ENCODE measurements around the gene CD180.
A peak's percentile ranks its signal among the peaks of the same experiment; 100 is the strongest.

The CD180 gene

GRCh38 chr5:67160985-67161384, 35.6 kb downstream of the CD180 start:
- DNase-seq (ENCODE audit: low read depth in 2 of 2) = peak in 1 of 2 donors; percentile 17

- no peak for DNase-seq (ENCODE audit: low read depth in 2 of 2)
These were observed 36.3 kb downstream of the CD180 start for GRCh38 chr5:67160272-67160671.

- DNase-seq (ENCODE audit: low read depth in 2 of 2) = peak; percentile 34 to 36
These were observed 39.5 kb downstream of the CD180 start for GRCh38 chr5:67156976-67157583.

- DNase-seq (ENCODE audit: low read depth in 2 of 2) = no peak
These were observed 41.9 kb downstream of the CD180 start for GRCh38 chr5:67154556-67155206.

GRCh38 chr5:67153292-67153691, 43.3 kb downstream of the CD180 start:
- no peak for DNase-seq (ENCODE audit: low read depth in 2 of 2)

GRCh38 chr5:67152400-67152799, 44.2 kb downstream of the CD180 start:
- no peak for DNase-seq (ENCODE audit: low read depth in 2 of 2)

- no peak for DNase-seq (ENCODE audit: low read depth in 2 of 2)
These were observed 46.6 kb downstream of the CD180 start for GRCh38 chr5:67149951-67150523.

GRCh38 chr5:67149057-67149950, 47.3 kb downstream of the CD180 start:
- no peak for DNase-seq (ENCODE audit: low read depth in 2 of 2)

- DNase-seq (ENCODE audit: low read depth in 2 of 2) = no peak
These were observed 48.8 kb downstream of the CD180 start for GRCh38 chr5:67147760-67148159.

- no peak for DNase-seq (ENCODE audit: low read depth in 2 of 2)
These were observed 49.6 kb downstream of the CD180 start for GRCh38 chr5:67146981-67147380.

GRCh38 chr5:67146574-67146973, 50.0 kb downstream of the CD180 start:
- DNase-seq (ENCODE audit: low read depth in 2 of 2) = no peak

- DNase-seq (ENCODE audit: low read depth in 2 of 2) = no peak
These were observed 52.4 kb downstream of the CD180 start for GRCh38 chr5:67144183-67144639.

GRCh38 chr5:67143549-67143948, 53.0 kb downstream of the CD180 start:
- DNase-seq (ENCODE audit: low read depth in 2 of 2) = no peak

GRCh38 chr5:67142816-67143215, 53.8 kb downstream of the CD180 start:
- no peak for DNase-seq (ENCODE audit: low read depth in 2 of 2)

GRCh38 chr5:67141644-67142043, 55.0 kb downstream of the CD180 start:
- DNase-seq (ENCODE audit: low read depth in 2 of 2) = no peak

GRCh38 chr5:67140413-67140812, 56.2 kb downstream of the CD180 start:
- DNase-seq (ENCODE audit: low read depth in 2 of 2) = no peak

- DNase-seq (ENCODE audit: low read depth in 2 of 2) = no peak
These were observed 57.6 kb downstream of the CD180 start for GRCh38 chr5:67139030-67139429.

GRCh38 chr5:67135381-67135984, 61.1 kb downstream of the CD180 start:
- DNase-seq (ENCODE audit: low read depth in 2 of 2) = no peak

GRCh38 chr5:67133776-67134175, 62.8 kb downstream of the CD180 start:
- no peak for DNase-seq (ENCODE audit: low read depth in 2 of 2)

GRCh38 chr5:67133217-67133616, 63.4 kb downstream of the CD180 start:
- no peak for DNase-seq (ENCODE audit: low read depth in 2 of 2)

- DNase-seq (ENCODE audit: low read depth in 2 of 2) = no peak
These were observed 66.8 kb downstream of the CD180 start for GRCh38 chr5:67129768-67130167.
